Heart left ventricle (tissue), 13 donors: ENCODE measurements around the gene KIF26A.

Source experiments
- POLR2A ChIP-seq, 2 donors: fragments of 450-650 bp; IDR thresholded peaks; one replicate each; pipeline ENCODE4 v1.6.1; 2017; ENCODE audit warnings: antibody characterized with exemption in 2 of 2, mild to moderate bottlenecking in 2 of 2, moderate library complexity in 2 of 2
- TF ChIP-seq, protein P1 (sequence below), 12 donors: fragments of 200-600 bp; sonication (generic) in 4 of 12; IDR thresholded peaks; one replicate each; pipeline versions ENCODE4 v1.5.0 to v1.8.0; 2018 to 2022; ENCODE audit warnings: antibody characterized with exemption in 12 of 12, mild to moderate bottlenecking in 5 of 12
- donor health status: ischemic (EF 13 %, LVEDD 7.1; RV severe dilation, severe dysfunction).
- donor health status: DM: no; HTN: yes; CAD: no.
- donor health status: DM: no; HTN: no; CAD: no.
- donor health status: ischemic (EF 25% LVEDD 6.9; RV normal size, moderate dysfunction).
- donor health status: ischemic (EF 25% LVEDD 5.7; RV mildly dilated, moderate dysfunction).
- donor health status: ischemic (EF 35%, LVEDD 5.7; RV mildly dilated, moderate dysfunction).
- donor health status: nonischemic (EF 11% LVEDD 7.7; RV severe dilation, severe dysfunction).
- donor health status: DM: yes; HTN: yes; CAD: no.
- donor health status: PGD.
- donor health status: ischemic (EF 29% LVEDD 5.4; RV normal size, mild dysfunction).
- donor health status: nonischemic (EF 23%, LVEDD 6.1; RV moderate dilation, normal function).

DNA sequence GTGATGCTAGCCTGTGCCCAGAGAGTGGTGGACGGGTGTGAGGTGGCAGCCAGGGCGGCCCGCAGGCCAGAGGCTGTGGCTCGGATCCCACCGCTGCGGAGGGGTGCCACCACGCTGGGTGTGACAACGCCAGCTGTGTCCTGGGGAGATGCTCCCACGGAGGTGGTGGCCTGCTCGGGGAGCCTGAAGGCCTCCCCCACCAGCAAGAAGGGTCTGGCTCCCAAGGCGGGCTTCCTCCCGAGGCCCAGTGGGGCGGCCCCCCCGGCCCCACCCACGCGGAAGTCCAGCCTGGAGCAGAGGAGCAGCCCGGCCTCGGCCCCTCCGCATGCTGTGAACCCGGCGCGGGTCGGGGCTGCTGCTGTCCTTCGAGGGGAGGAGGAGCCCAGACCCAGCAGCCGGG lies 38.2 kb downstream of the KIF26A start:
- TF ChIP-seq, protein P1, sequence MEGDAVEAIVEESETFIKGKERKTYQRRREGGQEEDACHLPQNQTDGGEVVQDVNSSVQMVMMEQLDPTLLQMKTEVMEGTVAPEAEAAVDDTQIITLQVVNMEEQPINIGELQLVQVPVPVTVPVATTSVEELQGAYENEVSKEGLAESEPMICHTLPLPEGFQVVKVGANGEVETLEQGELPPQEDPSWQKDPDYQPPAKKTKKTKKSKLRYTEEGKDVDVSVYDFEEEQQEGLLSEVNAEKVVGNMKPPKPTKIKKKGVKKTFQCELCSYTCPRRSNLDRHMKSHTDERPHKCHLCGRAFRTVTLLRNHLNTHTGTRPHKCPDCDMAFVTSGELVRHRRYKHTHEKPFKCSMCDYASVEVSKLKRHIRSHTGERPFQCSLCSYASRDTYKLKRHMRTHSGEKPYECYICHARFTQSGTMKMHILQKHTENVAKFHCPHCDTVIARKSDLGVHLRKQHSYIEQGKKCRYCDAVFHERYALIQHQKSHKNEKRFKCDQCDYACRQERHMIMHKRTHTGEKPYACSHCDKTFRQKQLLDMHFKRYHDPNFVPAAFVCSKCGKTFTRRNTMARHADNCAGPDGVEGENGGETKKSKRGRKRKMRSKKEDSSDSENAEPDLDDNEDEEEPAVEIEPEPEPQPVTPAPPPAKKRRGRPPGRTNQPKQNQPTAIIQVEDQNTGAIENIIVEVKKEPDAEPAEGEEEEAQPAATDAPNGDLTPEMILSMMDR (IDR thresholded peaks at IDR 0.05): no peak
- no peak for TF ChIP-seq POLR2A (IDR thresholded peaks at IDR 0.05)
